Measurements from ENCODE around the gene NPLOC4. TPM values are rescaled to one million over a fixed set of nuclear protein-coding genes. Genes with fewer than 3 reads are reported as not detected.
A peak's percentile ranks its signal among the peaks of the same experiment; 100 is the strongest.

Gene NPLOC4
- total and polyA plus RNA-seq, 4 donors: 30.1 to 98.0 (median 51.3) TPM

DNA sequence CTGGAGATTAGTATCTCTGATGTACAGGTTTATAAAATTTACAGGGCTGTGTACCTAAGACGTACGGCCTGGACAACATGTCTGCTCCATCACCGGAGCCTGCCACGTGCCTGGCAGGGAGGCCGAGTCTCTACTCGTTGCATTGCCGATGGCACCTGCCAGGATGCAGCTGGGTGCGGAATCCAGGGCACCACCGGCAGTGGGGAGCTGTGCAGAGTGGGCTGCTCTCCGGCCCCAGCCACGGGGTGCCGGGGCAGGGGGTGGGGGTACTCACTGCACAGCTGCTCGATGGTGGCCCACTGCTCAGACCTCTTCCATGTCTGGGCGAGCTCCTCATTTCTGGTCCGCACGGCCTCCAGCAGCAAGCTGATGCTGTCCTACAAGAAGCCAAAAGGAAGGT is 71.7 kb downstream of the NPLOC4 start:
- Histone ChIP-seq H3K9me3 (ENCODE audit: control insufficient read depth in 4 of 4, insufficient read depth in 3 of 4, low read length in 3 of 4) (no peaks in the 10 kb centered on the region), H3K27me3 (ENCODE audit: control insufficient read depth in 3 of 3, insufficient read depth in 3 of 3, low read length in 2 of 3) (no peaks in the 10 kb centered on the region), H3K27ac (ENCODE audit: low read depth in 1 of 2, low read length in 1 of 2) (peak overlapping the region in 1 of 2 donors; percentile 37), H3K9ac (ENCODE audit: insufficient read depth in 1 of 2, low read length in 2 of 2) (no peak overlapping the region), H3K4me3 (no peak overlapping the region), H3K36me3 (ENCODE audit: control insufficient read depth in 4 of 4, insufficient read depth in 4 of 4, low read length in 4 of 4) (peaks cover 12 to 53% (median 48%) of the 10 kb centered on the region in 4 donors), H3K4me1 (ENCODE audit: control insufficient read depth in 5 of 5, insufficient read depth in 5 of 5, low read length in 5 of 5) (peaks cover 8 to 25% (median 18%) of the 10 kb centered on the region in 5 donors)
- DNase-seq (no peak), ATAC-seq (ENCODE audit: insufficient read depth, low FRiP score) (no peak)
- TF ChIP-seq CTCF (IDR thresholded peaks at IDR 0.05; ENCODE audit: control extremely low read depth, extremely low read depth): no peak
- WGBS, 2 donors: 95 to 96% methylated on average over 16 of the region's 16 CpGs

GRCh38 chr17:81564778-81565177 is 72.1 kb downstream of the NPLOC4 start:
- Histone ChIP-seq H3K4me1 (ENCODE audit: control insufficient read depth in 5 of 5, insufficient read depth in 5 of 5, low read length in 5 of 5) (peaks cover 8 to 25% (median 18%) of the 10 kb centered on the region in 5 donors), H3K9me3 (ENCODE audit: control insufficient read depth in 4 of 4, insufficient read depth in 3 of 4, low read length in 3 of 4) (no peaks in the 10 kb centered on the region), H3K4me3 (no peak overlapping the region), H3K27me3 (ENCODE audit: control insufficient read depth in 3 of 3, insufficient read depth in 3 of 3, low read length in 2 of 3) (no peaks in the 10 kb centered on the region), H3K27ac (ENCODE audit: low read depth in 1 of 2, low read length in 1 of 2) (no peak overlapping the region), H3K36me3 (ENCODE audit: control insufficient read depth in 4 of 4, insufficient read depth in 4 of 4, low read length in 4 of 4) (peaks cover 10 to 50% (median 45%) of the 10 kb centered on the region in 4 donors), H3K9ac (ENCODE audit: insufficient read depth in 1 of 2, low read length in 2 of 2) (no peak overlapping the region)
- TF ChIP-seq CTCF (IDR thresholded peaks at IDR 0.05; ENCODE audit: control extremely low read depth, extremely low read depth): no peak
- no peak for ATAC-seq (ENCODE audit: insufficient read depth, low FRiP score)
- DNase-seq: no peak
- WGBS, 2 donors: 87 to 92% methylated on average over 17 of the region's 17 CpGs

- Histone ChIP-seq H3K27me3 (ENCODE audit: control insufficient read depth in 3 of 3, insufficient read depth in 3 of 3, low read length in 2 of 3) (no peaks in the 10 kb centered on the region), H3K9me3 (ENCODE audit: control insufficient read depth in 4 of 4, insufficient read depth in 3 of 4, low read length in 3 of 4) (no peaks in the 10 kb centered on the region), H3K4me3 (no peak overlapping the region), H3K36me3 (ENCODE audit: control insufficient read depth in 4 of 4, insufficient read depth in 4 of 4, low read length in 4 of 4) (peaks cover 9 to 47% (median 39%) of the 10 kb centered on the region in 4 donors), H3K27ac (ENCODE audit: low read depth in 1 of 2, low read length in 1 of 2) (no peak overlapping the region), H3K9ac (ENCODE audit: insufficient read depth in 1 of 2, low read length in 2 of 2) (no peak overlapping the region), H3K4me1 (ENCODE audit: control insufficient read depth in 5 of 5, insufficient read depth in 5 of 5, low read length in 5 of 5) (peaks cover 8 to 25% (median 18%) of the 10 kb centered on the region in 5 donors)
- ATAC-seq (ENCODE audit: insufficient read depth, low FRiP score): no peak
- no peak for TF ChIP-seq CTCF (IDR thresholded peaks at IDR 0.05; ENCODE audit: control extremely low read depth, extremely low read depth)
- DNase-seq: no peak
- 45 to 67% methylated on average over 10 of the region's 10 CpGs for WGBS, 2 donors
Observed at GRCh38 chr17:81563861-81564586, 72.9 kb downstream of the NPLOC4 start.

Measured in lung (tissue), 12 donors.